H9 (cell line): Measurements from ENCODE around the gene UTS2R. TPM values are rescaled to one million over a fixed set of nuclear protein-coding genes. Genes with fewer than 3 reads are reported as not detected.

Experiments
- DNase-seq: peaks from one replicate; pipeline ENCODE4 v3.0.0-alpha.2; 2017
- H2AFZ ChIP-seq: one replicate; pipeline ENCODE4 v1.6.1; 2013; ENCODE audit warnings: mild to moderate bottlenecking, low read length, control low read depth, moderate library complexity
- H2AK5ac ChIP-seq: 2 replicates; pipeline ENCODE4 v1.6.1; 2013; ENCODE audit warnings: low read length, control low read depth, mixed read lengths; ENCODE audit not compliant: insufficient read length
- H2BK120ac ChIP-seq: one replicate; pipeline ENCODE4 v1.6.1; 2013; ENCODE audit warnings: low read depth, mild to moderate bottlenecking, low read length, control low read depth, inconsistent platforms; ENCODE audit not compliant: poor library complexity, severe bottlenecking
- H2BK12ac ChIP-seq: 2 replicates; pipeline ENCODE4 v1.6.1; 2013; ENCODE audit warnings: low read length, control low read depth, mixed read lengths, low read depth; ENCODE audit not compliant: insufficient read length
- H2BK15ac ChIP-seq: 2 replicates; pipeline ENCODE4 v1.6.1; 2013; ENCODE audit warnings: low read depth, low read length, control low read depth
- H2BK20ac ChIP-seq: one replicate; pipeline ENCODE4 v1.6.1; 2013; ENCODE audit warnings: low read depth, mild to moderate bottlenecking, low read length, control low read depth, inconsistent platforms; ENCODE audit not compliant: poor library complexity, severe bottlenecking
- H2BK5ac ChIP-seq: 2 replicates; pipeline ENCODE4 v1.6.1; 2013; ENCODE audit warnings: low read length, control low read depth, mixed read lengths; ENCODE audit not compliant: insufficient read length
- H3K14ac ChIP-seq: 2 replicates; pipeline ENCODE4 v1.6.1; 2013; ENCODE audit warnings: low read length, control low read depth; ENCODE audit not compliant: insufficient read depth
- H3K18ac ChIP-seq: 2 replicates; pipeline ENCODE4 v1.6.1; 2013; ENCODE audit warnings: low read depth, mild to moderate bottlenecking, mixed read lengths, low read length, control low read depth; ENCODE audit not compliant: insufficient read length
- H3K23ac ChIP-seq: 2 replicates; pipeline ENCODE4 v1.6.1; 2013; ENCODE audit warnings: low read length, control low read depth, mixed read lengths, low read depth; ENCODE audit not compliant: insufficient read length
- H3K23me2 ChIP-seq: 2 replicates; pipeline ENCODE4 v1.6.1; 2013; ENCODE audit warnings: low read depth, mild to moderate bottlenecking, mixed read lengths, low read length, control low read depth; ENCODE audit not compliant: insufficient read length, poor library complexity, severe bottlenecking
- H3K27ac ChIP-seq: 2 replicates; pipeline ENCODE4 v1.5.1; 2013; ENCODE audit warnings: low read length, control low read depth, mixed read lengths, low read depth; ENCODE audit not compliant: insufficient read length
- H3K27me3 ChIP-seq: 2 replicates; pipeline ENCODE4 v1.6.1; 2013; ENCODE audit warnings: low read length, control low read depth, inconsistent platforms; ENCODE audit not compliant: insufficient read depth
- H3K4ac ChIP-seq: 2 replicates; pipeline ENCODE4 v1.6.1; 2013; ENCODE audit warnings: low read depth, mild to moderate bottlenecking, control low read depth, inconsistent platforms, low read length, moderate library complexity
- H3K4me1 ChIP-seq: 2 replicates; pipeline ENCODE4 v1.6.1; 2013; ENCODE audit warnings: low read length, control low read depth, inconsistent platforms; ENCODE audit not compliant: insufficient read depth
- H3K4me2 ChIP-seq: 2 replicates; pipeline ENCODE4 v1.6.1; 2013; ENCODE audit warnings: low read length, control low read depth, mixed read lengths; ENCODE audit not compliant: insufficient read length, insufficient read depth
- H3K56ac ChIP-seq: 2 replicates; pipeline ENCODE4 v1.6.1; 2013; ENCODE audit warnings: low read depth, mild to moderate bottlenecking, mixed read lengths, low read length, control low read depth; ENCODE audit not compliant: insufficient read length
- H3K79me1 ChIP-seq: 2 replicates; pipeline ENCODE4 v1.6.1; 2013; ENCODE audit warnings: low read depth, mild to moderate bottlenecking, moderate library complexity, low read length, control low read depth, inconsistent platforms; ENCODE audit not compliant: insufficient read depth, poor library complexity, severe bottlenecking
- H3K79me2 ChIP-seq: 2 replicates; pipeline ENCODE4 v1.6.1; 2013; ENCODE audit warnings: low read length, control low read depth, inconsistent platforms; ENCODE audit not compliant: insufficient read depth
- H3K9ac ChIP-seq: 2 replicates; pipeline ENCODE4 v1.6.1; 2013; ENCODE audit warnings: low read length, control low read depth, mixed read lengths; ENCODE audit not compliant: insufficient read length; ENCODE audit errors: extremely low read depth
- H3K9me3 ChIP-seq: one replicate; pipeline ENCODE4 v1.6.1; 2013; ENCODE audit warnings: low read depth, low read length, inconsistent platforms; ENCODE audit not compliant: control insufficient read depth
- H3T11ph ChIP-seq: one replicate; pipeline ENCODE4 v1.6.1; 2013; ENCODE audit warnings: mild to moderate bottlenecking, low read length, control low read depth, inconsistent platforms
- H4K20me1 ChIP-seq: one replicate; pipeline ENCODE4 v1.6.1; 2013; ENCODE audit not compliant: control insufficient read depth, insufficient read length, insufficient read depth
- H4K5ac ChIP-seq: 2 replicates; pipeline ENCODE4 v1.6.1; 2013; ENCODE audit warnings: low read depth, mild to moderate bottlenecking, mixed read lengths, low read length, control low read depth; ENCODE audit not compliant: insufficient read length
- H4K8ac ChIP-seq: replicated peaks from 2 replicates; pipeline ENCODE4 v1.6.1; 2013; ENCODE audit warnings: low read length, control low read depth, mixed read lengths, low read depth; ENCODE audit not compliant: insufficient read length
- H4K91ac ChIP-seq: 2 replicates; pipeline ENCODE4 v1.6.1; 2013; ENCODE audit warnings: low read depth, mild to moderate bottlenecking, moderate library complexity, mixed read lengths, low read length, control low read depth; ENCODE audit not compliant: insufficient read length
- H3K27ac Mint-ChIP-seq, 3 experiments: 2 replicates in 2 of 3; 3 replicates in 1 of 3; pipeline ENCODE4 v1.8.0; 2020 to 2021; ENCODE audit warnings: mixed read lengths in 3 of 3, mild to moderate bottlenecking in 1 of 3, moderate library complexity in 1 of 3
- H3K27me3 Mint-ChIP-seq: 2 replicates; pipeline ENCODE4 v1.8.0; 2021; ENCODE audit warnings: low read depth, mild to moderate bottlenecking, moderate library complexity, mixed read lengths
- H3K36me3 Mint-ChIP-seq, 3 experiments: 2 replicates in 2 of 3; 3 replicates in 1 of 3; pipeline ENCODE4 v1.8.0; 2020 to 2021; ENCODE audit warnings: low read depth in 3 of 3, mixed read lengths in 3 of 3; ENCODE audit not compliant: insufficient read depth in 1 of 3
- H3K4me1 Mint-ChIP-seq, 2 experiments: 2 replicates each; pipeline ENCODE4 v1.8.0; 2020; ENCODE audit warnings: mixed read lengths in 2 of 2
- H3K4me3 Mint-ChIP-seq, 2 experiments: 2 replicates in 1 of 2; 3 replicates in 1 of 2; pipeline ENCODE4 v1.8.0; 2020 to 2021; ENCODE audit warnings: mild to moderate bottlenecking in 2 of 2, mixed read lengths in 2 of 2, moderate library complexity in 1 of 2
- H3K9me3 Mint-ChIP-seq, 2 experiments: 2 replicates in 1 of 2; 3 replicates in 1 of 2; pipeline ENCODE4 v1.8.0; 2020; ENCODE audit warnings: mild to moderate bottlenecking in 2 of 2, mixed read lengths in 2 of 2, moderate library complexity in 1 of 2
- CTCF ChIP-seq: fragments of 200-600 bp; sonication (generic); conservative IDR thresholded peaks from 3 replicates; pipeline ENCODE4 v1.8.0; 2021; ENCODE audit warnings: antibody characterized with exemption, mild to moderate bottlenecking
- WGBS: extraction: QIAGEN DNeasy Blood & Tissue Kit; methylation state at CpG from one replicate; pipeline ENCODE4 v1.1.7; 2013; ENCODE audit warnings: missing lambda C conversion rate, low lambda C conversion rate, mixed read lengths; ENCODE audit not compliant: insufficient read length; ENCODE audit errors: extremely low coverage; 5-methylcytosine and 5-hydroxymethylcytosine counted together
- total RNA-seq: library from RNA; stranded (reverse); gene quantifications from 2 replicates; pipeline ENCODE4 v1.2.1, GENCODE V29; 2021

UTS2R gene
- total RNA-seq, 1 experiment from 2014 or later: 0.94 TPM

- Histone ChIP-seq H4K5ac (no peak overlapping the region), H2BK12ac (no peak overlapping the region), H3K9ac (no peak overlapping the region), H2BK5ac (no peak overlapping the region), H2BK120ac (no peak overlapping the region), H3K14ac (no peak overlapping the region), H2AK5ac (no peak overlapping the region), H2BK15ac (no peak overlapping the region), H3T11ph (no peak overlapping the region), H2AFZ (no peak overlapping the region), H2BK20ac (no peak overlapping the region), H3K4ac (no peak overlapping the region), H3K23me2 (no peaks in the 10 kb centered on the region), H4K91ac (no peak overlapping the region), H3K23ac (no peak overlapping the region), H3K79me1 (no peaks in the 10 kb centered on the region), H3K18ac (no peak overlapping the region), H4K20me1 (no peaks in the 10 kb centered on the region), H3K27ac (no peak overlapping the region), H3K27me3 (no peaks in the 10 kb centered on the region), H3K79me2 (no peaks in the 10 kb centered on the region), H3K56ac (no peak overlapping the region), H3K4me1 (no peaks in the 10 kb centered on the region), H3K4me2 (no peak overlapping the region), H3K9me3 (no peaks in the 10 kb centered on the region), H4K8ac (no peak overlapping the region)
- Mint-ChIP-seq H3K4me3 (no peak overlapping the region), H3K4me1 (no peaks in the 10 kb centered on the region), H3K9me3 (no peaks in the 10 kb centered on the region), H3K36me3 (peaks cover 0 to 13% (median 11%) of the 10 kb centered on the region in 3 experiments; a peak in 4 of 7 replicates), H3K27ac (peak overlapping the region in 1 of 3 experiments; percentile 49; a peak in 2 of 7 replicates), H3K27me3 (0 out of 2 replicates have a peak, but pooled peaks cover 2% of the 10 kb centered on the region)
- no CpG with 5 or more reads among the region's 12 CpGs for WGBS
- TF ChIP-seq CTCF: no peak
- no peak for DNase-seq
Measured at GRCh38 chr17:82394278-82394677, 22.7 kb downstream of the UTS2R start.
